Measurements from ENCODE around the gene TM9SF2.
A peak's percentile ranks its signal among the peaks of the same experiment; 100 is the strongest.

Gene TM9SF2

GRCh38 chr13:99496184-99497142 lies 4.8 kb upstream of the TM9SF2 start:
- DNase-seq, result no peak

- DNase-seq, result peak; percentile 78
Observed at GRCh38 chr13:99498171-99499161, 2.8 kb upstream of the TM9SF2 start.

DNA sequence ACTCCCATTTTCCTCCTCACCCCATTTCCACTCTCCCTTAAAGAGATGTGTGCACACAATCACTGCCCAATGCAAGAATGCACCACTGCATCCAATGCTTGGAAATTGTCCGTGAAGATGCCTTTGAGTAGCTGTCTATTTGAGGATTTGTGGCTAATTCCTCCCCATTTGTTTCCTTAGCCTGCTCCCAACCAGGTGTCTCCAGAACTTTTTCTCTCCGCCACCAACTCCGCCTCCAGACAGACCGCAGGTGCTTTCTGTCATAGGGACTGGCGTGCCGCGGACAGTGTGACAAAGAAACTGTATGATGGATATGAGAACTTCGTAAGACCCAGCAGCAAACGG lies 461 bp upstream of the TM9SF2 start:
- DNase-seq, result no peak

DNA sequence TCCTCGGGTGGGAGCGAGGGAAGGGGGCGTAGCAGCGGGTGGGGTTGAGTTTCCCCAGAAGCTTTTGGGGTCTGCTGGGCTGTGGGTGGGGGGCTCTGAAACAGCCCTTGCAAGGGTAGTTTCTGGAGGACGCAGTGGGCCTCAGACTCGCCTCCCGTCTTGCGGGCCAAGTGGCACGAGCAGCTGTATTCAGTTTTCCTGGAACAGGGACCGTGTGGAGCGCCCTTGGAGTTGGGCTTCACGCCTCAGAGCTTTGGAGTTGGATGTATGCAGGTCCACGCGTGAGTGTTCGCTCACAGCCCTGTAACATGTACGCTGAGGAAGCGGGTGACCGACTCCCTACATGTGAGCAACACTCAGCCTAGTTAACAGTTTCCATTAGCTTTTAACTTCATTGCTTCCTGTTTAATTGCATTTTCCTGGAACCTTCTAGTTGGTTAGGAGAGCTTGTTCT lies 603 bp downstream of the TM9SF2 start:
- no peak for DNase-seq

GRCh38 chr13:99505814-99506269 lies 4.6 kb downstream of the TM9SF2 start:
- no peak for DNase-seq

DNA sequence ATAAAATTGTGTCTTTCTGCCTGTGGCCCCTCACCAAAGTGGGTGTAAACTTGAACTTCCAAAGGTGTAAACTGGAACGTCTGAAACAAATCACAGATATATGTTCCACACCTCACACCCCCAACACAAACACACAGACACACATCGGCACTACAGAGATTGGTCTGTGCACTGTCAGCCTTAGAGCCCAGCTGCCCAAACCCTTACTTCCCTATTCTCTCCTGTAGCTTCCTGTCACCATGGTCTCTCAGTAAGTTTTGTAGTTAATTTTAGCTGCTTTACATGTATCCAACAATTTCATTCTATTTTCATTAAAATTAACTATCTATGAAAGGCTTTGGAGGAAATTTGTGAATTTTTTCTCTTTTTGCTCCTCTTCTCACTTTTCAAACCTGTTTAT lies 5.4 kb downstream of the TM9SF2 start:
- DNase-seq, result no peak

DNA sequence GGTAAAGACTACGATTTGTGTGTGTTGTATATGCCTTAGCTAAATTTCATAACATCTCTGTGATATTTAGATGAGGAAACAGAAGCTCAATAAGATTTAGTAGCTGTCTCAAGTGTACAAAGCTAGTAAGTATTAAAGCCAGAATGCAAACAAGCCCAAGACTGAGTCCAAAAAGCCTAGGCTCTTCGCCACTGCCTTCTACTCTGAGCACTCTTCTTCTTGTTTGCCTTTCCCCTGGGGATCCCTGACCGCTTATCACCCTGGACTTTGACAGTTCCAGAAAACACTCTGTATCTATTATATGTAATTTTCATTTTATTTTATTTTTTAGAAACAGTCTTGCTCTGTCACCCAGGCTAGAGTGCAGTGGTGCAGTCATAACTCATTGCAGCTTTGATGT lies 5.8 kb downstream of the TM9SF2 start:
- no peak for DNase-seq

GRCh38 chr13:99507551-99507950 lies 6.3 kb downstream of the TM9SF2 start:
- no peak for DNase-seq

GRCh38 chr13:99507986-99508385 lies 6.7 kb downstream of the TM9SF2 start:
- DNase-seq, result no peak

- no peak for DNase-seq
Observed at GRCh38 chr13:99509479-99509878, 8.2 kb downstream of the TM9SF2 start.

DNA sequence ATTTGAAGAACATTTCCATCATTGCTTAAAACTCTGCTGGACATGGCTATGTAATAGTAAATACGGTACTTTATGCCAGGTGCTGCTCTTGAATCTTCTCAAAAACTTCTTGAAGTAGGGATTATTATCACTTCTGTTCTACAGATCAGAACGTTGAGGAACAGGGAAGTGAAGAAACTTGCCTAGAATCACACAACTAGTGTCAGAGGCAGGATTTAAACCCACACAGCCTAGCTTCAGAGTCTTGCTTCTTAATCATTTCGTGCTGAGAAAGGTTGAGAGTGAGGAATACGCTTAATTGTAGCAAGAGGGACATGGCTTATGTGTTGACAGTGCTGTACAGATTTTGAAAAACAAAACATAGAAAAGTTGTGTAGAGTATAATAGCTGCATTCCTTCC lies 13.5 kb downstream of the TM9SF2 start:
- no peak for DNase-seq

- DNase-seq, result no peak
Observed at GRCh38 chr13:99516153-99516929, 15.1 kb downstream of the TM9SF2 start.

GRCh38 chr13:99517577-99517976 lies 16.3 kb downstream of the TM9SF2 start:
- no peak for DNase-seq

- DNase-seq, result no peak
Observed at GRCh38 chr13:99517984-99518383, 16.7 kb downstream of the TM9SF2 start.

DNA sequence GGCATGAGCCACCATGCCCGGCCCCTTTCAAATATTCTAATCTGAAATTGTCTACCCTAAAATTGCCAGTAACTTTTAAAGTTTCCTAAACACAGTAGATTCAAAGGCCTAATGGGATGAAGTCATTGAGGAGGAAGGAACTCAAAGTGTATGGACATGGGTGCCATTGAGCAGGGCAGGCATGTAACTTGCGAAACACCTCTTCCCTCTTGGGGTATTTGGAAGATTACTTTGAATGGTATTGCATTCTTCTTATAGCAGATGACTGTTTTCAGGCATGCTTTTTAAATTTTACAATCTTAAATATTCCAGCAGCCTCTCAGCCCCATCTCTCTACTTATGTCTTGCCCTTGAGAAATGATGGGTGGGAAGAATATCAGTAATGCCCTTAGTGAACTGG lies 21.0 kb downstream of the TM9SF2 start:
- no peak for DNase-seq

DNA sequence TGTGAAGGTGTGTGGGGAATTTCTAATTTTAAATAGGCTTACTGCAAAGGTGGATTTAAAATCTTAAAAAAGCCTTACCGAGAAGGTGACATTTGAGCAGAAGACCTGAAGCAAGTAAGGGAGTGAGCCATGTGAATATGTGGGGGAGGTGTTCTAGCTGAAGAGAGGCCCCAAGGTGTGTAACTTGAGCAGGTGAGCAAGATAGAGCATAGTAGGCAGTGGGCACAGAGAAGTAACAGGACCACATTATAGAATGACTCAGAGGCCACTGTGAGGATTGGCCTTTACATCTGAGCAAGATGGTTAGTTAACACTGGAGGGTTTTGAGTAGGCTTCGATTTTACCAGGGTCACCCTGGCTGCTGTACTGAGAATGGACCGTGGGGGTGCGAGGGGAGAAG lies 22.6 kb downstream of the TM9SF2 start:
- DNase-seq, result no peak

DNA sequence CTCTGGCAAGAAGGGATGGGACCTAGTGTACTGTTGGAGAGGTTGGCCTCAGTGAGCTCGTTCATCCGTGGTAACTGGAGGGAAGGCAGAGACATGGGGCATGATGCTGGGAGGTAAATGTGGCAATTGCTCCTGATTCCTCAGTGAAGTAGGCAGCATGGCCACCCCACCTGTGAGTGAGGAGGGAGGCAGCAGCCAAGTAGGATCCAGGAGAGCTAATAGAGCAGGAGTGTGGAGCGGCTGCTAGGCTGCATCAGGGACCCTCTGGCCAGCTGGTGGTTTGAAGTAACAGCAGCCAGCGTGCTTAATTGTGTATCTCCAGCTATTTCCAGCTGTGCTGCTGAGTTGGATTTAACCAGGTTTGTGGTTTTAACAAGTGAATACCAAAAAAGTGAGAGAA lies 24.7 kb downstream of the TM9SF2 start:
- no peak for DNase-seq

- no peak for DNase-seq
Observed at GRCh38 chr13:99526549-99526948, 25.3 kb downstream of the TM9SF2 start.

GRCh38 chr13:99527301-99527700 lies 26.0 kb downstream of the TM9SF2 start:
- DNase-seq, result no peak

DNA sequence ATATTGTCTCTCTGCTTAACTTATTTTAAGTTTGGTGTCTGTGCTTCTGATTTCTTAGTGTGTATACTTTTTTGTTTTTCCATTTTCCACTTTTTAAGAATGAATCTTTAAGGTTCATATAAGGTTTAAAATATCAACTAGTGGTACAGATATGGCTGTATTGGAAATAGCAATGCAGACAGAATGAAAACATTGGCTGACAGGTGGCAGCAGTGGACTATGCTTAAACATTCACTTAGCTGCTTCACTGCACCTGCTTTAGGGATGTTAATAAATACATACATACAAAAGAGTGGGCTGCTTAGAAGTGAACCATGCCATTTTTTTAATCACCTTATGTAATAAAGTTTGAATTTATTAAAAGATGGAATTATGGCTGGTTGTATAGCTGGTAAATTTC lies 27.3 kb downstream of the TM9SF2 start:
- DNase-seq, result no peak

DNA sequence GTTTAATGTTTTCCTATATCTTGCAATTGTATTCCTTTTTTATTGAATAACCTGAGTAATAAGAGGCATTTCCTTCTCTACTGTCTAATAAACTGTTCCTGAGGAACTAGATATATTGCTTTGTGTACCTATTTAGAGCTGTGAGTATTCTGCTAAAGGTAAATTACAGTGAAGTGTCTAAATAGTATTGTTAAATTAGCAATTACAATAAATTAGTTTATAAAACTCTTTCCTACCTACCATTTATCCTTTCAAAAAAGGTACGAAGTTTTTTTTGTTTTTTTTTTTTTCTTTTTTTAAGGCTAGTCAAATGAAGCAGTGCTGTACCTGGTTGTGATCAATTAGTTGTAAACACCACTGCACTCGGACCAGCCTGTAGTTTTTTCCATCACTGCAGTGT lies 34.8 kb downstream of the TM9SF2 start:
- DNase-seq, result no peak

GRCh38 chr13:99540530-99540929 lies 39.3 kb downstream of the TM9SF2 start:
- no peak for DNase-seq

Data from 8988T (cell line).